GM23338 (cell line): ENCODE data around the gene TSPOAP1. TPM values are rescaled to one million over a fixed set of nuclear protein-coding genes. Genes with fewer than 3 reads are reported as not detected.

Source experiments
- ATAC-seq: fragments of 200-7000 bp; cut with Tn5 transposase; 3 replicates; pipeline ENCODE4 v1.9.1; 2020
- DNase-seq: peaks from one replicate; pipeline ENCODE4 v3.0.0-alpha.2; 2015; ENCODE audit warnings: low spot score
- H2AFZ ChIP-seq: fragments of 200-600 bp; sonication (generic); 2 replicates; pipeline ENCODE4 v1.8.0; 2016; ENCODE audit warnings: antibody characterized with exemption, mild to moderate bottlenecking, moderate library complexity
- H3F3A ChIP-seq: fragments of 200-600 bp; sonication (generic); replicated peaks from 2 replicates; pipeline ENCODE4 v1.8.0; 2017; ENCODE audit warnings: antibody characterized with exemption, mixed run types, low read depth
- H3K27ac ChIP-seq: fragments of 200-600 bp; sonication (generic); 2 replicates; pipeline ENCODE4 v1.6.1; 2016; ENCODE audit warnings: low read depth
- H3K27me3 ChIP-seq: fragments of 200-600 bp; sonication (generic); 2 replicates; pipeline ENCODE4 v1.8.0; 2016; ENCODE audit warnings: mild to moderate bottlenecking, mixed run types, moderate library complexity; ENCODE audit not compliant: insufficient read depth
- H3K36me3 ChIP-seq: fragments of 200-600 bp; sonication (generic); 2 replicates; pipeline ENCODE4 v1.8.0; 2016; ENCODE audit warnings: mild to moderate bottlenecking; ENCODE audit not compliant: insufficient read depth
- H3K4me1 ChIP-seq: fragments of 200-600 bp; sonication (generic); 2 replicates; pipeline ENCODE4 v1.8.0; 2016; ENCODE audit warnings: mild to moderate bottlenecking, moderate library complexity; ENCODE audit not compliant: insufficient read depth
- H3K4me2 ChIP-seq: fragments of 200-600 bp; sonication (generic); 2 replicates; pipeline ENCODE4 v1.7.1; 2017; ENCODE audit warnings: mixed run types
- H3K4me3 ChIP-seq: fragments of 200-600 bp; sonication (generic); 2 replicates; pipeline ENCODE4 v1.6.1; 2016; ENCODE audit warnings: mixed run types
- H3K79me2 ChIP-seq: fragments of 200-600 bp; sonication (generic); replicated peaks from 2 replicates; pipeline ENCODE4 v1.8.0; 2017; ENCODE audit warnings: mild to moderate bottlenecking; ENCODE audit not compliant: insufficient read depth
- H3K9me2 ChIP-seq: fragments of 200-600 bp; sonication (generic); 2 replicates; pipeline ENCODE4 v1.8.0; 2017; ENCODE audit not compliant: insufficient read depth
- H4K20me1 ChIP-seq: fragments of 200-600 bp; sonication (generic); replicated peaks from 2 replicates; pipeline ENCODE4 v1.8.0; 2017; ENCODE audit warnings: mild to moderate bottlenecking; ENCODE audit not compliant: insufficient read depth
- H3K27ac Mint-ChIP-seq: 2 replicates; pipeline ENCODE4 v1.8.0; 2020; ENCODE audit warnings: inconsistent platforms, mild to moderate bottlenecking, moderate library complexity, mixed read lengths
- H3K27me3 Mint-ChIP-seq: 3 replicates; pipeline ENCODE4 v1.8.0; 2022; ENCODE audit warnings: low read depth, mild to moderate bottlenecking, moderate library complexity, mixed read lengths, inconsistent platforms; ENCODE audit not compliant: insufficient read depth, poor library complexity
- H3K36me3 Mint-ChIP-seq: 3 replicates; pipeline ENCODE4 v1.8.0; 2021; ENCODE audit warnings: low read depth, mild to moderate bottlenecking, inconsistent platforms, moderate library complexity, mixed read lengths
- H3K4me1 Mint-ChIP-seq: 3 replicates; pipeline ENCODE4 v1.8.0; 2020; ENCODE audit warnings: mild to moderate bottlenecking, inconsistent platforms, mixed read lengths
- H3K4me3 Mint-ChIP-seq: 3 replicates; pipeline ENCODE4 v1.8.0; 2021; ENCODE audit warnings: moderate library complexity, mild to moderate bottlenecking, inconsistent platforms, mixed read lengths
- H3K9me3 Mint-ChIP-seq: 3 replicates; pipeline ENCODE4 v1.8.0; 2020; ENCODE audit warnings: moderate library complexity, mild to moderate bottlenecking, inconsistent platforms, mixed read lengths
- CREB1 ChIP-seq: fragments of 250-450 bp; sonication (Bioruptor Pico); IDR thresholded peaks from 2 replicates; pipeline ENCODE4 v1.5.0; 2020; ENCODE audit warnings: low read depth, mild to moderate bottlenecking, moderate library complexity
- CTCF ChIP-seq, 2 experiments: fragments of 200-600 bp in 1 of 2; sonication (generic) in 1 of 2; conservative IDR thresholded peaks; 2 replicates each; pipeline versions ENCODE4 v1.5.1 to v1.6.1; 2016 to 2017; ENCODE audit warnings: antibody characterized with exemption in 2 of 2, low read depth in 2 of 2, mild to moderate bottlenecking in 2 of 2, moderate library complexity in 1 of 2
- ETS1 ChIP-seq: IDR thresholded peaks from 2 replicates; pipeline ENCODE4 v1.6.1; 2016; ENCODE audit warnings: antibody characterized with exemption
- EZH2phosphoT487 ChIP-seq: fragments of 200-600 bp; sonication (generic); IDR thresholded peaks from one replicate; pipeline ENCODE4 v1.8.1; 2018; ENCODE audit warnings: antibody characterized with exemption; ENCODE audit not compliant: unreplicated experiment
- JUNB ChIP-seq: IDR thresholded peaks from one replicate; pipeline ENCODE4 v1.6.1; 2016; ENCODE audit warnings: antibody characterized with exemption; ENCODE audit not compliant: unreplicated experiment
- NANOG ChIP-seq: IDR thresholded peaks from 2 replicates; pipeline ENCODE4 v1.6.1; 2016; ENCODE audit warnings: antibody characterized with exemption, borderline replicate concordance
- STAT1 ChIP-seq: IDR thresholded peaks from one replicate; pipeline ENCODE4 v1.6.1; 2016; ENCODE audit warnings: antibody characterized with exemption; ENCODE audit not compliant: unreplicated experiment
- ZNF114 ChIP-seq: fragments of 250-450 bp; sonication (Bioruptor Pico); IDR thresholded peaks from 2 replicates; pipeline ENCODE4 v1.5.0; 2020; ENCODE audit warnings: mild to moderate bottlenecking, moderate library complexity
- ZNF462 ChIP-seq: fragments of 250-450 bp; sonication (Bioruptor Pico); IDR thresholded peaks from 2 replicates; pipeline ENCODE4 v1.5.0; 2020; ENCODE audit warnings: mild to moderate bottlenecking, moderate library complexity
- polyA plus RNA-seq: library from polyadenylated mRNA; unstranded; fragments of >200 nt; fragmentation: Nextera tagmentation; extraction: Ambion mirVana; gene quantifications from 2 replicates; pipeline ENCODE4 v1.2.1, GENCODE V29; 2016
- total RNA-seq: library from RNA; depleted of rRNA; stranded (reverse); fragments of >200 nt; shearing (Covaris generic); gene quantifications from 2 replicates; pipeline ENCODE4 v1.2.3, GENCODE V29; 2014

Gene TSPOAP1
- total and polyA plus RNA-seq, 2 experiments from 2014 or later: 7.3 to 11.8 TPM

- no peak overlapping the region for H2AFZ ChIP-seq
- Mint-ChIP-seq H3K27me3 (peaks cover 3% of the 10 kb centered on the region), H3K9me3 (no peaks in the 10 kb centered on the region), H3K4me3 (no peak overlapping the region), H3K4me1 (peaks cover 21% of the 10 kb centered on the region), H3K36me3 (no peaks in the 10 kb centered on the region), H3K27ac (no peak overlapping the region)
- no peaks in the 10 kb centered on the region for H3K79me2 ChIP-seq
- no peak for ATAC-seq
- H3K9me2 ChIP-seq: no peaks in the 10 kb centered on the region
- H3F3A ChIP-seq: no peaks in the 10 kb centered on the region
- no peaks in the 10 kb centered on the region for H3K36me3 ChIP-seq
- no peaks in the 10 kb centered on the region; the same call in 1 of the 2 replicates for H3K4me1 ChIP-seq
- no peak overlapping the region for H3K4me2 ChIP-seq
- no peak overlapping the region for H3K4me3 ChIP-seq
- DNase-seq: no peak
- H3K27ac ChIP-seq: no peak overlapping the region
- no peaks in the 10 kb centered on the region for H3K27me3 ChIP-seq
- TF ChIP-seq EZH2phosphoT487: no peak
- TF ChIP-seq CTCF (conservative IDR thresholded peaks at IDR 0.05; ENCODE audit: low read depth in 2 of 2): no peak
- no peak for TF ChIP-seq ZNF114 (CRISPR knock-in tag)
- no peak for TF ChIP-seq NANOG
- no peaks in the 10 kb centered on the region for H4K20me1 ChIP-seq
Measured at GRCh38 chr17:58309918-58310259, 18.7 kb downstream of the TSPOAP1 start.

GRCh38 chr17:58308985-58309917 is 19.3 kb downstream of the TSPOAP1 start:
- Mint-ChIP-seq H3K36me3 (no peaks in the 10 kb centered on the region), H3K27me3 (peaks cover 3% of the 10 kb centered on the region), H3K9me3 (no peaks in the 10 kb centered on the region), H3K27ac (no peak overlapping the region), H3K4me3 (no peak overlapping the region), H3K4me1 (peaks cover 23% of the 10 kb centered on the region)
- Histone ChIP-seq H3K79me2 (no peaks in the 10 kb centered on the region), H3K9me2 (no peaks in the 10 kb centered on the region), H4K20me1 (no peaks in the 10 kb centered on the region), H3K36me3 (no peaks in the 10 kb centered on the region), H2AFZ (no peak overlapping the region), H3K4me1 (peaks cover 3% of the 10 kb centered on the region), H3K27ac (no peak overlapping the region), H3K27me3 (no peaks in the 10 kb centered on the region), H3K4me3 (no peak overlapping the region), H3F3A (no peaks in the 10 kb centered on the region), H3K4me2 (no peak overlapping the region)
- DNase-seq (no peak), ATAC-seq (no peak)
- TF ChIP-seq CTCF (conservative IDR thresholded peaks at IDR 0.05; ENCODE audit: low read depth in 2 of 2) (no peak), ZNF462 (no peak), EZH2phosphoT487 (no peak), ETS1 (no peak), STAT1 (no peak), JUNB (no peak), CREB1 (CRISPR knock-in tag) (no peak)
